Trophoblast cell (in vitro differentiated cells and primary cell): ENCODE measurements around the gene TNS4.

Experiments
- DNase-seq, 2 donors: peaks; one replicate each; pipeline ENCODE4 v3.0.0-alpha.2; 2016
- H2AFZ ChIP-seq: 2 replicates; pipeline ENCODE4 v1.6.1; 2013; ENCODE audit warnings: low read length, moderate library complexity, mild to moderate bottlenecking; ENCODE audit not compliant: insufficient read depth, poor library complexity
- H2AK5ac ChIP-seq: 2 replicates; pipeline ENCODE4 v1.6.1; 2013; ENCODE audit warnings: mild to moderate bottlenecking, low read length
- H2BK120ac ChIP-seq: 2 replicates; pipeline ENCODE4 v1.6.1; 2013; ENCODE audit warnings: low read length, mild to moderate bottlenecking, moderate library complexity; ENCODE audit not compliant: insufficient read depth, poor library complexity
- H2BK12ac ChIP-seq: 2 replicates; pipeline ENCODE4 v1.6.1; 2013; ENCODE audit warnings: mild to moderate bottlenecking, low read length, moderate library complexity
- H2BK5ac ChIP-seq: 2 replicates; pipeline ENCODE4 v1.6.1; 2013; ENCODE audit warnings: low read length, low read depth, moderate library complexity, mild to moderate bottlenecking; ENCODE audit not compliant: poor library complexity
- H3K14ac ChIP-seq: 2 replicates; pipeline ENCODE4 v1.6.1; 2013; ENCODE audit warnings: mild to moderate bottlenecking, low read length
- H3K18ac ChIP-seq: 2 replicates; pipeline ENCODE4 v1.6.1; 2013; ENCODE audit warnings: mild to moderate bottlenecking, low read length
- H3K23ac ChIP-seq: 2 replicates; pipeline ENCODE4 v1.6.1; 2013; ENCODE audit warnings: low read length
- H3K27ac ChIP-seq: 2 replicates; pipeline ENCODE4 v1.5.1; 2013; ENCODE audit warnings: low read depth, mild to moderate bottlenecking, inconsistent platforms, low read length, moderate library complexity
- H3K27me3 ChIP-seq: 2 replicates; pipeline ENCODE4 v1.6.1; 2013; ENCODE audit warnings: inconsistent platforms, mild to moderate bottlenecking, low read length, moderate library complexity; ENCODE audit not compliant: insufficient read depth
- H3K36me3 ChIP-seq, 2 experiments: 1 replicate in 1 of 2; 2 replicates in 1 of 2; pipeline ENCODE4 v1.6.1; 2013; ENCODE audit warnings: low read length in 2 of 2, mild to moderate bottlenecking in 2 of 2, moderate library complexity in 1 of 2; ENCODE audit not compliant: insufficient read depth in 2 of 2, control insufficient read depth in 1 of 2
- H3K4ac ChIP-seq: 2 replicates; pipeline ENCODE4 v1.6.1; 2013; ENCODE audit warnings: low read depth, mild to moderate bottlenecking, low read length, moderate library complexity
- H3K4me1 ChIP-seq, 2 experiments: 1 replicate in 1 of 2; 2 replicates in 1 of 2; pipeline ENCODE4 v1.6.1; 2013; ENCODE audit warnings: low read length in 2 of 2, mild to moderate bottlenecking in 2 of 2, moderate library complexity in 1 of 2; ENCODE audit not compliant: insufficient read depth in 2 of 2, control insufficient read depth in 1 of 2
- H3K4me2 ChIP-seq: 2 replicates; pipeline ENCODE4 v1.6.1; 2013; ENCODE audit warnings: inconsistent platforms, mild to moderate bottlenecking, low read length, moderate library complexity
- H3K4me3 ChIP-seq: 2 replicates; pipeline ENCODE4 v1.5.1; 2013; ENCODE audit warnings: mild to moderate bottlenecking, low read depth, low read length, inconsistent platforms
- H3K79me1 ChIP-seq: one replicate; pipeline ENCODE4 v1.6.1; 2013; ENCODE audit warnings: low read length
- H3K79me2 ChIP-seq: 2 replicates; pipeline ENCODE4 v1.6.1; 2013; ENCODE audit warnings: low read length, mild to moderate bottlenecking; ENCODE audit not compliant: control insufficient read depth, insufficient read depth, poor library complexity
- H3K9ac ChIP-seq: 2 replicates; pipeline ENCODE4 v1.6.1; 2013; ENCODE audit warnings: mild to moderate bottlenecking, low read length
- H3K9me3 ChIP-seq: 2 replicates; pipeline ENCODE4 v1.6.1; 2013; ENCODE audit warnings: low read depth, mild to moderate bottlenecking, control low read depth, inconsistent platforms, low read length; ENCODE audit not compliant: insufficient read depth
- H4K12ac ChIP-seq: 2 replicates; pipeline ENCODE4 v1.6.1; 2013; ENCODE audit warnings: low read depth, mild to moderate bottlenecking, low read length, moderate library complexity
- H4K8ac ChIP-seq: 2 replicates; pipeline ENCODE4 v1.6.1; 2013; ENCODE audit warnings: low read depth, mild to moderate bottlenecking, low read length, moderate library complexity
- H4K91ac ChIP-seq: one replicate; pipeline ENCODE4 v1.6.1; 2013; ENCODE audit warnings: low read depth, mild to moderate bottlenecking, low read length, moderate library complexity
- WGBS: extraction: QIAGEN DNeasy Blood & Tissue Kit; methylation state at CpG from one replicate; pipeline ENCODE4 v1.1.7; 2013; ENCODE audit warnings: missing lambda C conversion rate; ENCODE audit not compliant: insufficient read length, insufficient coverage; ENCODE audit errors: extremely low coverage; 5-methylcytosine and 5-hydroxymethylcytosine counted together

The TNS4 gene

GRCh38 chr17:40491486-40491885, 9.9 kb downstream of the TNS4 start:
- H3K18ac ChIP-seq = no peak overlapping the region
- no peak for DNase-seq
- H3K23ac ChIP-seq = no peak overlapping the region
- peaks cover 2% of the 10 kb centered on the region for H3K79me1 ChIP-seq
- H3K9me3 ChIP-seq = peaks cover 4% of the 10 kb centered on the region
- H2BK12ac ChIP-seq = no peak overlapping the region
- H3K27ac ChIP-seq = no peak overlapping the region
- no peak overlapping the region for H2BK120ac ChIP-seq
- H3K9ac ChIP-seq = no peak overlapping the region
- no peaks in the 10 kb centered on the region for H3K79me2 ChIP-seq
- no peak overlapping the region for H4K12ac ChIP-seq
- no peak overlapping the region for H3K4me2 ChIP-seq
- WGBS = no CpG with 5 or more reads among the region's 7 CpGs
- no peaks in the 10 kb centered on the region for H3K27me3 ChIP-seq
- no peaks in the 10 kb centered on the region for H3K36me3 ChIP-seq
- H4K8ac ChIP-seq = no peak overlapping the region
- H3K4me3 ChIP-seq = no peak overlapping the region
- no peak overlapping the region for H2BK5ac ChIP-seq
- H3K4ac ChIP-seq = no peak overlapping the region
- peaks cover 13 to 17% of the 10 kb centered on the region in 2 experiments for H3K4me1 ChIP-seq
- H2AFZ ChIP-seq = no peak overlapping the region
- no peak overlapping the region for H4K91ac ChIP-seq
- H3K14ac ChIP-seq = no peak overlapping the region
- H2AK5ac ChIP-seq = no peak overlapping the region

- no peak overlapping the region for H2BK12ac ChIP-seq
- no peak for DNase-seq
- no peak overlapping the region for H3K4me2 ChIP-seq
- no peak overlapping the region for H2BK5ac ChIP-seq
- H3K18ac ChIP-seq = no peak overlapping the region
- WGBS = no CpG with 5 or more reads among the region's 2 CpGs
- no peaks in the 10 kb centered on the region for H3K79me2 ChIP-seq
- peaks cover 16 to 21% of the 10 kb centered on the region in 2 experiments for H3K4me1 ChIP-seq
- H3K14ac ChIP-seq = no peak overlapping the region
- H2AK5ac ChIP-seq = no peak overlapping the region
- H2BK120ac ChIP-seq = no peak overlapping the region
- no peak overlapping the region for H4K12ac ChIP-seq
- H3K4me3 ChIP-seq = no peak overlapping the region
- H3K79me1 ChIP-seq = peaks cover 2% of the 10 kb centered on the region
- H3K23ac ChIP-seq = no peak overlapping the region
- H4K8ac ChIP-seq = no peak overlapping the region
- no peaks in the 10 kb centered on the region for H3K27me3 ChIP-seq
- no peak overlapping the region for H3K9ac ChIP-seq
- H3K36me3 ChIP-seq = no peaks in the 10 kb centered on the region
- peaks cover 4% of the 10 kb centered on the region for H3K9me3 ChIP-seq
- no peak overlapping the region for H2AFZ ChIP-seq
- H4K91ac ChIP-seq = no peak overlapping the region
- H3K4ac ChIP-seq = no peak overlapping the region
- no peak overlapping the region for H3K27ac ChIP-seq
Measured at GRCh38 chr17:40490982-40491381, 10.4 kb downstream of the TNS4 start.

GRCh38 chr17:40490289-40490853, 11.1 kb downstream of the TNS4 start:
- no peak overlapping the region for H4K8ac ChIP-seq
- H3K27me3 ChIP-seq = no peaks in the 10 kb centered on the region
- peaks cover 21 to 26% of the 10 kb centered on the region in 2 experiments for H3K4me1 ChIP-seq
- H2AFZ ChIP-seq = no peak overlapping the region
- H3K4me2 ChIP-seq = no peak overlapping the region
- H4K12ac ChIP-seq = no peak overlapping the region
- H3K18ac ChIP-seq = no peak overlapping the region
- no peak overlapping the region for H3K14ac ChIP-seq
- H3K36me3 ChIP-seq = no peaks in the 10 kb centered on the region
- no peak overlapping the region for H2AK5ac ChIP-seq
- no peak overlapping the region for H3K9ac ChIP-seq
- no peaks in the 10 kb centered on the region for H3K79me2 ChIP-seq
- no peak overlapping the region for H3K4me3 ChIP-seq
- peaks cover 4% of the 10 kb centered on the region for H3K9me3 ChIP-seq
- H3K79me1 ChIP-seq = peaks cover 5% of the 10 kb centered on the region
- H3K27ac ChIP-seq = no peak overlapping the region
- H2BK5ac ChIP-seq = no peak overlapping the region
- H2BK120ac ChIP-seq = no peak overlapping the region
- WGBS = no CpG with 5 or more reads among the region's 5 CpGs
- no peak for DNase-seq
- H3K23ac ChIP-seq = no peak overlapping the region
- H2BK12ac ChIP-seq = peak overlapping the region; percentile 12
- H4K91ac ChIP-seq = no peak overlapping the region
- H3K4ac ChIP-seq = no peak overlapping the region

GRCh38 chr17:40487371-40488020, 13.9 kb downstream of the TNS4 start:
- peak overlapping the region; percentile 7 for H2AK5ac ChIP-seq
- no peak for DNase-seq
- no CpG with 5 or more reads among the region's 7 CpGs for WGBS
- no peak overlapping the region for H3K4me2 ChIP-seq
- no peak overlapping the region for H2BK5ac ChIP-seq
- no peak overlapping the region for H3K4me3 ChIP-seq
- no peak overlapping the region for H3K14ac ChIP-seq
- no peak overlapping the region for H3K23ac ChIP-seq
- H3K36me3 ChIP-seq = no peaks in the 10 kb centered on the region
- peaks cover 28 to 39% of the 10 kb centered on the region in 2 experiments for H3K4me1 ChIP-seq
- no peak overlapping the region for H3K4ac ChIP-seq
- no peaks in the 10 kb centered on the region for H3K9me3 ChIP-seq
- H2AFZ ChIP-seq = no peak overlapping the region
- no peak overlapping the region for H4K8ac ChIP-seq
- H3K18ac ChIP-seq = no peak overlapping the region
- no peak overlapping the region for H2BK12ac ChIP-seq
- H4K91ac ChIP-seq = no peak overlapping the region
- no peaks in the 10 kb centered on the region for H3K27me3 ChIP-seq
- H2BK120ac ChIP-seq = no peak overlapping the region
- no peak overlapping the region for H3K27ac ChIP-seq
- H3K9ac ChIP-seq = no peak overlapping the region
- H4K12ac ChIP-seq = no peak overlapping the region
- H3K79me1 ChIP-seq = peaks cover 10% of the 10 kb centered on the region
- no peaks in the 10 kb centered on the region for H3K79me2 ChIP-seq
